AG09319 (cell line): ENCODE results near the gene KLRC3.

Source experiments
- DNase-seq: peaks from one replicate; pipeline ENCODE4 v3.0.0-alpha.2; 2010; ENCODE audit warnings: low read depth; ENCODE audit errors: extremely low read depth
- TF ChIP-seq, protein P1 (sequence below): IDR thresholded peaks from 2 replicates; pipeline ENCODE4 v1.5.1; 2011; ENCODE audit warnings: low read depth, mild to moderate bottlenecking, inconsistent platforms, low read length, moderate library complexity

Gene KLRC3

DNA sequence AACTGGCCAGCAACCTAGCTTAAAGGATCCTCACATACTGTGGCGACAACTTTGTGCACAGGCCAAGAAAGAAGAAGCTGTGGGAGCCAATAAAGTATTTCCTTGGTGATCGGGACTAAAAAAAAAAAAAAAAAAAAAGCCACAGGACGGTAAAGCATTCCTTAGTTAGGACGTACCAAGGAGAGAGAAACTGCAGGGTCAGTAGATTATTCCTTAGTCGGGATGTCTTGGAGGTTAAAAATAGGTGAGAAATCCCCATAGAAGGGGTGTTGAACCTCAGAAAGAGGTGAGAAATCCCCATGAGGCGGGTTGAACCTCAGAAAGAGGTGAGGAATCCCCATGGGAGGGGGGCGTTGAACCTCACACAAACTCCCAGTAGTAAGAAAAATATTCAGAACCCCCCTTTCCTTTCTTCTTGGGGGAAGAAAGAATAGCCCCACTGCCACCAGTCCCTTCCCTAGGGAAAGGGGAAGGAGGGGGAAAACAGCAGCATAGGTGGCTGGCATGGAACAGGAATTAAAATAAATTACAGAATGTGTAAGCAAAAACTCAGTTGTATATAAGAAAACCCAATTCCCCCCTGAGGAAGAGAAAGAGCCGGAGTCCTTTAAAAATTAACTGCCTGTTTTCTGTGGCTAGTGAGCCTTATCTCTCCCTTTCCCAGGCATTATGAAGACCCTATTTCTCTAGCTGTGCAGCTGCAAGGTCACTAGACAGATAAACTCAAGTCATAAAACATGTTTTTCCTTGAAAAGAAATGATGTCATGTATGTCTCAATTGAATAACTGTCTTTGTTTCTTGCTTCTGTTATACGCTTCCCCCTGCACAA is 57.4 kb downstream of the KLRC3 start:
- TF ChIP-seq, protein P1, sequence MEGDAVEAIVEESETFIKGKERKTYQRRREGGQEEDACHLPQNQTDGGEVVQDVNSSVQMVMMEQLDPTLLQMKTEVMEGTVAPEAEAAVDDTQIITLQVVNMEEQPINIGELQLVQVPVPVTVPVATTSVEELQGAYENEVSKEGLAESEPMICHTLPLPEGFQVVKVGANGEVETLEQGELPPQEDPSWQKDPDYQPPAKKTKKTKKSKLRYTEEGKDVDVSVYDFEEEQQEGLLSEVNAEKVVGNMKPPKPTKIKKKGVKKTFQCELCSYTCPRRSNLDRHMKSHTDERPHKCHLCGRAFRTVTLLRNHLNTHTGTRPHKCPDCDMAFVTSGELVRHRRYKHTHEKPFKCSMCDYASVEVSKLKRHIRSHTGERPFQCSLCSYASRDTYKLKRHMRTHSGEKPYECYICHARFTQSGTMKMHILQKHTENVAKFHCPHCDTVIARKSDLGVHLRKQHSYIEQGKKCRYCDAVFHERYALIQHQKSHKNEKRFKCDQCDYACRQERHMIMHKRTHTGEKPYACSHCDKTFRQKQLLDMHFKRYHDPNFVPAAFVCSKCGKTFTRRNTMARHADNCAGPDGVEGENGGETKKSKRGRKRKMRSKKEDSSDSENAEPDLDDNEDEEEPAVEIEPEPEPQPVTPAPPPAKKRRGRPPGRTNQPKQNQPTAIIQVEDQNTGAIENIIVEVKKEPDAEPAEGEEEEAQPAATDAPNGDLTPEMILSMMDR, result no peak
- no peak for DNase-seq

DNA sequence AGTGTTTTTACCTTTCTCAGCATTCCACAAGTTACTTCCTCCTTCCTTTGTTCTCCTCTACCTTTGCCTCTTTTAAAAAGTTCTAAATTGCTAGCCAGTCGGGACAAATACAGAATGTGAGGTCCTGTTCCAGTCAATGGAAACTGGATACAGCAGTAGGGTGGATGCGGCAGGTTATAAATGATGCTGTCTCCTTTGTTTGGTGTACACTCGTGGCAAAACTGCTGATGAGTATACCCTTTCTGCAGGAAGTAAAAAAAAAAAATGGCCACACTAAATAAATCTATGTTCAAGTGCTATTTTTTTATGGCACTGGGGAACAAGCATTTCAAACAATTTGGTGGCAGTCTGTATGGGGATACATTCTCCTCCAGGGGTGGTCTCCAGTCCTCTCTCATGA is 58.1 kb downstream of the KLRC3 start:
- no peak for DNase-seq
- TF ChIP-seq, protein P1, result no peak
